ENCODE data around the gene UGT2B17.
"Not testable (repeated sequence)": the region's sequence is repeated elsewhere in the genome, so short reads cannot be mapped to it uniquely, and the experiment has no call there.

UGT2B17 gene

GRCh38 chr4:68576272-68577125 is at the start of gene UGT2B17:
Gene UGT2B17, minus strand, starts transcription at chr4:68576322. Its CDS starts 7,838 bp downstream, at chr4:68568484.
- H3K4me1 ChIP-seq (ENCODE audit: insufficient read depth, low read length): no peaks in the 10 kb centered on the region
- H3K27me3 ChIP-seq (ENCODE audit: insufficient read depth, low read length): no peaks in the 10 kb centered on the region
- H3K9me3 ChIP-seq (ENCODE audit: low read length): no peaks in the 10 kb centered on the region
- H3K4me3 ChIP-seq (ENCODE audit: low read length): no peak within 1 kb of the TSS
- H3K36me3 ChIP-seq (ENCODE audit: insufficient read depth, low read length): no peaks in the 10 kb centered on the region
- no peak within 1 kb of the TSS for H2AFZ ChIP-seq (ENCODE audit: low read depth, low read length)

GRCh38 chr4:68622731-68623130 is 46.6 kb upstream of the UGT2B17 start:
- not testable (repeated sequence) for H3K9me3 ChIP-seq (ENCODE audit: low read length); H3K4me3 ChIP-seq (ENCODE audit: low read length); H3K36me3 ChIP-seq (ENCODE audit: insufficient read depth, low read length); H3K4me1 ChIP-seq (ENCODE audit: insufficient read depth, low read length); H2AFZ ChIP-seq (ENCODE audit: low read depth, low read length); H3K27me3 ChIP-seq (ENCODE audit: insufficient read depth, low read length)

- no peak overlapping the region for H3K4me3 ChIP-seq (ENCODE audit: low read length)
- H2AFZ ChIP-seq (ENCODE audit: low read depth, low read length): no peak overlapping the region
- no peaks in the 10 kb centered on the region for H3K27me3 ChIP-seq (ENCODE audit: insufficient read depth, low read length)
- H3K9me3 ChIP-seq (ENCODE audit: low read length): no peaks in the 10 kb centered on the region
- no peaks in the 10 kb centered on the region for H3K4me1 ChIP-seq (ENCODE audit: insufficient read depth, low read length)
- H3K36me3 ChIP-seq (ENCODE audit: insufficient read depth, low read length): no peaks in the 10 kb centered on the region
These were observed 41.0 kb upstream of the UGT2B17 start for GRCh38 chr4:68617003-68617698.

GRCh38 chr4:68615699-68616422 is 39.7 kb upstream of the UGT2B17 start:
- Histone ChIP-seq H3K4me1 (ENCODE audit: insufficient read depth, low read length) (no peaks in the 10 kb centered on the region), H3K36me3 (ENCODE audit: insufficient read depth, low read length) (no peaks in the 10 kb centered on the region), H3K27me3 (ENCODE audit: insufficient read depth, low read length) (no peaks in the 10 kb centered on the region), H3K9me3 (ENCODE audit: low read length) (no peaks in the 10 kb centered on the region), H2AFZ (ENCODE audit: low read depth, low read length) (no peak overlapping the region), H3K4me3 (ENCODE audit: low read length) (no peak overlapping the region)

- Histone ChIP-seq H3K4me1 (ENCODE audit: insufficient read depth, low read length) (no peaks in the 10 kb centered on the region), H2AFZ (ENCODE audit: low read depth, low read length) (no peak overlapping the region), H3K9me3 (ENCODE audit: low read length) (no peaks in the 10 kb centered on the region), H3K27me3 (ENCODE audit: insufficient read depth, low read length) (no peaks in the 10 kb centered on the region), H3K4me3 (ENCODE audit: low read length) (no peak overlapping the region), H3K36me3 (ENCODE audit: insufficient read depth, low read length) (no peaks in the 10 kb centered on the region)
These were observed 37.6 kb upstream of the UGT2B17 start for GRCh38 chr4:68613752-68614151.

GRCh38 chr4:68606240-68606639 is 30.1 kb upstream of the UGT2B17 start:
- Histone ChIP-seq H3K36me3 (ENCODE audit: insufficient read depth, low read length) (no peaks in the 10 kb centered on the region), H2AFZ (ENCODE audit: low read depth, low read length) (no peak overlapping the region), H3K4me1 (ENCODE audit: insufficient read depth, low read length) (no peaks in the 10 kb centered on the region), H3K4me3 (ENCODE audit: low read length) (no peak overlapping the region), H3K9me3 (ENCODE audit: low read length) (no peaks in the 10 kb centered on the region), H3K27me3 (ENCODE audit: insufficient read depth, low read length) (no peaks in the 10 kb centered on the region)

- Histone ChIP-seq H2AFZ (ENCODE audit: low read depth, low read length) (no peak overlapping the region), H3K4me3 (ENCODE audit: low read length) (no peak overlapping the region), H3K4me1 (ENCODE audit: insufficient read depth, low read length) (no peaks in the 10 kb centered on the region), H3K27me3 (ENCODE audit: insufficient read depth, low read length) (no peaks in the 10 kb centered on the region), H3K36me3 (ENCODE audit: insufficient read depth, low read length) (no peaks in the 10 kb centered on the region), H3K9me3 (ENCODE audit: low read length) (no peaks in the 10 kb centered on the region)
These were observed 23.0 kb upstream of the UGT2B17 start for GRCh38 chr4:68599150-68599549.

GRCh38 chr4:68597482-68597881 is 21.4 kb upstream of the UGT2B17 start:
- Histone ChIP-seq H3K9me3 (ENCODE audit: low read length) (no peaks in the 10 kb centered on the region), H3K4me3 (ENCODE audit: low read length) (no peak overlapping the region), H3K4me1 (ENCODE audit: insufficient read depth, low read length) (no peaks in the 10 kb centered on the region), H3K27me3 (ENCODE audit: insufficient read depth, low read length) (no peaks in the 10 kb centered on the region), H3K36me3 (ENCODE audit: insufficient read depth, low read length) (no peaks in the 10 kb centered on the region), H2AFZ (ENCODE audit: low read depth, low read length) (no peak overlapping the region)

GRCh38 chr4:68594678-68595077 is 18.6 kb upstream of the UGT2B17 start:
- H3K9me3 ChIP-seq (ENCODE audit: low read length): no peaks in the 10 kb centered on the region
- H2AFZ ChIP-seq (ENCODE audit: low read depth, low read length): no peak overlapping the region
- no peak overlapping the region for H3K4me3 ChIP-seq (ENCODE audit: low read length)
- no peaks in the 10 kb centered on the region for H3K4me1 ChIP-seq (ENCODE audit: insufficient read depth, low read length)
- H3K36me3 ChIP-seq (ENCODE audit: insufficient read depth, low read length): no peaks in the 10 kb centered on the region
- no peaks in the 10 kb centered on the region for H3K27me3 ChIP-seq (ENCODE audit: insufficient read depth, low read length)

GRCh38 chr4:68593112-68593511 is 17.0 kb upstream of the UGT2B17 start:
- Histone ChIP-seq H3K9me3 (ENCODE audit: low read length) (no peaks in the 10 kb centered on the region), H2AFZ (ENCODE audit: low read depth, low read length) (no peak overlapping the region), H3K27me3 (ENCODE audit: insufficient read depth, low read length) (no peaks in the 10 kb centered on the region), H3K36me3 (ENCODE audit: insufficient read depth, low read length) (no peaks in the 10 kb centered on the region), H3K4me1 (ENCODE audit: insufficient read depth, low read length) (no peaks in the 10 kb centered on the region), H3K4me3 (ENCODE audit: low read length) (no peak overlapping the region)

- Histone ChIP-seq H3K4me3 (ENCODE audit: low read length) (no peak overlapping the region), H3K36me3 (ENCODE audit: insufficient read depth, low read length) (no peaks in the 10 kb centered on the region), H3K9me3 (ENCODE audit: low read length) (no peaks in the 10 kb centered on the region), H2AFZ (ENCODE audit: low read depth, low read length) (no peak overlapping the region), H3K27me3 (ENCODE audit: insufficient read depth, low read length) (no peaks in the 10 kb centered on the region), H3K4me1 (ENCODE audit: insufficient read depth, low read length) (no peaks in the 10 kb centered on the region)
These were observed 16.6 kb upstream of the UGT2B17 start for GRCh38 chr4:68592673-68593072.

GRCh38 chr4:68591204-68591603 is 15.1 kb upstream of the UGT2B17 start:
- H3K4me1 ChIP-seq (ENCODE audit: insufficient read depth, low read length): no peaks in the 10 kb centered on the region
- no peaks in the 10 kb centered on the region for H3K36me3 ChIP-seq (ENCODE audit: insufficient read depth, low read length)
- no peak overlapping the region for H2AFZ ChIP-seq (ENCODE audit: low read depth, low read length)
- H3K9me3 ChIP-seq (ENCODE audit: low read length): no peaks in the 10 kb centered on the region
- no peak overlapping the region for H3K4me3 ChIP-seq (ENCODE audit: low read length)
- no peaks in the 10 kb centered on the region for H3K27me3 ChIP-seq (ENCODE audit: insufficient read depth, low read length)

GRCh38 chr4:68589790-68590189 is 13.7 kb upstream of the UGT2B17 start:
- Histone ChIP-seq H3K36me3 (ENCODE audit: insufficient read depth, low read length) (no peaks in the 10 kb centered on the region), H3K9me3 (ENCODE audit: low read length) (no peaks in the 10 kb centered on the region), H2AFZ (ENCODE audit: low read depth, low read length) (no peak overlapping the region), H3K27me3 (ENCODE audit: insufficient read depth, low read length) (no peaks in the 10 kb centered on the region), H3K4me1 (ENCODE audit: insufficient read depth, low read length) (no peaks in the 10 kb centered on the region), H3K4me3 (ENCODE audit: low read length) (no peak overlapping the region)
